ENCODE results near the gene SLC46A2.

The SLC46A2 gene

DNA sequence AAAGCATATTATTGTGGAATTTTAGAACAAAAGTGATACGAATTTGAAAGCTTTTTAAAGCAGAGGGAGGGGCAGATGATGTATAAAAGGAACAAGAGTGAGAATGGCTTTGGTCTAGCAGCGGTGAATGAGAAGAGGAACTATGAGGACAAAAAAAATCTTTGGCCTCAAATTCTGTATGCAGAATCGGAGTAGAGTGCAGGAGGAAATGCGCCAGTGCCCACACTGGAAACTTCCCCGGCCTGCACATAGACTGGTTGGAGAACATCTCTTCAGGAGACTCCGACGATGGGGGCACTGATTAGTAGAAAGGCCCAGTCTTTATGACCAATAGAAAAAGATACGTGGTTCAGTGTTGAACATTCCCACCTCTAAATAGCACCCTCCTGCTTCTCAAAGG is 51.3 kb downstream of the SLC46A2 start:
- TF ChIP-seq FOXP2 (optimal IDR thresholded peaks at IDR 0.05; ENCODE audit: control extremely low read depth, extremely low read length, insufficient read depth) (no peak), EZH2 (IDR thresholded peaks at IDR 0.05) (no peak), POLR2AphosphoS5 (IDR thresholded peaks at IDR 0.05; ENCODE audit: borderline replicate concordance, low read depth, low read length) (no peak)
- no peak overlapping the region for H3K27ac ChIP-seq
- DNase-seq (ENCODE audit: low read depth, low spot score), result no peak
- no peak overlapping the region for H3K4me3 ChIP-seq
- H3K9ac ChIP-seq (ENCODE audit: insufficient read length), result no peak overlapping the region
- H3K36me3 ChIP-seq (ENCODE audit: insufficient read depth, low read length), result no peaks in the 10 kb centered on the region
- no peaks in the 10 kb centered on the region for H3K9me3 ChIP-seq (ENCODE audit: low read depth, low read length)

DNA sequence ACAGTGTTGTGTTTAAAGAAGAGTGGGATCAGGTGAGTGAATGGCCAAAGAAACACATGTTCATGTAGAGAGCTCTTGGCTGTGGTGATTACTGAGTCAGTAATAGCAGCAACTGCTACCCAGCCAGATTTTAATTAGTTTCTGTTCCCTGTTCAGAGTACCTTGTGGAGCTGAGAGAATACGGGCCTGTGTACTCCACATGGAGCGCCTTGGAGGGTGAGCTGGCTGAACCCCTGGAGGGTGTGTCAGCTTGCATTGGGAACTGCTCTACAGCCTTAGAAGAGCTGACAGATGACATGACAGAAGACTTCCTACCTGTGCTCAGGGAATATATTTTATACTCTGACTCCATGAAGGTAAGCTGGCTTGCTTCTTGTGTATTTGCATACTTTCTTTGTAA is 52.3 kb downstream of the SLC46A2 start:
- Histone ChIP-seq H3K36me3 (ENCODE audit: insufficient read depth, low read length) (no peaks in the 10 kb centered on the region), H3K4me3 (no peak overlapping the region), H3K9ac (ENCODE audit: insufficient read length) (no peak overlapping the region), H3K9me3 (ENCODE audit: low read depth, low read length) (no peaks in the 10 kb centered on the region), H3K27ac (no peak overlapping the region)
- TF ChIP-seq EZH2 (IDR thresholded peaks at IDR 0.05) (no peak), POLR2AphosphoS5 (IDR thresholded peaks at IDR 0.05; ENCODE audit: borderline replicate concordance, low read depth, low read length) (no peak), FOXP2 (optimal IDR thresholded peaks at IDR 0.05; ENCODE audit: control extremely low read depth, extremely low read length, insufficient read depth) (no peak)
- DNase-seq (ENCODE audit: low read depth, low spot score), result no peak

DNA sequence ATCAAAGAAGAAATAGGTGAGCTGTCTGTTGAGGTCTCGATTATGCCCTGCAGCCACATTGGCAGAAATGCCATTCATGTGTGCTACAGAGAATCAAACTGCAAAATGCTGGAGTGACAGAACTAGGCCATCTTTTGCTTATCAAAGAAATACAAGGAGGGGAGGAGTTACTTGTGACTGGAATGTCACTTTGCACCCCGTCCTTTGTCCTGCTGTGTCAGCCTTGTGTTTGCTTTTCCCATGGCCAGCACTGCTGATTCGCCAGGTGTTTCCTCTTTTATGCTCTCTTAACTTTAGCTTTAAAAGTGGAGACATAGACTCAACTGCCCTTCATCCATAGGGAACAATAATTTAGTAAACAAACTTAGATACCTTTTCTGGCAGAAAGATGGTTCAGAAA is 54.3 kb downstream of the SLC46A2 start:
- no peak for DNase-seq (ENCODE audit: low read depth, low spot score)
- Histone ChIP-seq H3K4me3 (no peak overlapping the region), H3K9ac (ENCODE audit: insufficient read length) (no peak overlapping the region), H3K27ac (no peak overlapping the region), H3K9me3 (ENCODE audit: low read depth, low read length) (no peaks in the 10 kb centered on the region), H3K36me3 (ENCODE audit: insufficient read depth, low read length) (no peaks in the 10 kb centered on the region)
- TF ChIP-seq FOXP2 (optimal IDR thresholded peaks at IDR 0.05; ENCODE audit: control extremely low read depth, extremely low read length, insufficient read depth) (no peak), POLR2AphosphoS5 (IDR thresholded peaks at IDR 0.05; ENCODE audit: borderline replicate concordance, low read depth, low read length) (no peak), EZH2 (IDR thresholded peaks at IDR 0.05) (no peak)

DNA sequence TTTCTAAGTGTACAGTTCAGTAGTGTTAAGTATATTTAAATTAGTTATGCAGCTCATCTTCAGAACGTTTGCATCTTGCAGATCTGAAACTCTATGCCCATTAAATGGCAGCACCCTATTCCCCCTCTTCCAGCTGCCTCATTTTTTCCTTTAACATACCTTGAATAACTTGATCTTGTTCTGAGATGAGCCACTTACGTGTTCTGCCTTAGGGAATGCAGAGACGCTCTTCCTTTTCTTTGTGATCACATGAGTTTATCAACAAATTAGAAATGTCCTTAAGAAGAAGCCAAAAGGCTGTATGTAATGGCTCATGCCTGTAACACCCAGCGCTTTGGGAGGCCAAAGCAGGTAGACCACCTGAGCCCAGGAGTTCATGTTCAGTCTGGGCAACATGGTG is 57.6 kb downstream of the SLC46A2 start:
- Histone ChIP-seq H3K9ac (ENCODE audit: insufficient read length) (no peak overlapping the region), H3K4me3 (no peak overlapping the region), H3K36me3 (ENCODE audit: insufficient read depth, low read length) (no peaks in the 10 kb centered on the region), H3K27ac (no peak overlapping the region), H3K9me3 (ENCODE audit: low read depth, low read length) (no peaks in the 10 kb centered on the region)
- TF ChIP-seq EZH2 (IDR thresholded peaks at IDR 0.05), result no peak
- DNase-seq (ENCODE audit: low read depth, low spot score), result no peak

DNA sequence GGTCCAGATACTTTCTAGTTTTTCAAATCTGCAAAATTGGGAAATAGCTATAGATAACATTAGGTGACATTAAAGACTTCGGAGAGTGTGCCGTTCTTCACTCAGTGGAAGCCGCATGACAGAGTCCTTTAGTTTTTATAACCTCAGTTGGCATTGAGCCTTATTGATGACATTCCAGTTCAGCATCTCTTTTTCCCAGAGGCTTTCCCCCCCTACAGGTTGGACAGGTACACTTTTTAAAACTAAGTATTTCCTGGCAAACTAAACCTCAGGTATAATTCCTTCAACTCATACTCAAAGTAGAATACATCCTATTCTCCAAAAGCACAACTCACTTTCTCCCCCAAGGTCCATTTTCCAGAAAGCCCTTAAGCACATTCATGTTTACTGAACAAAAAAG is 58.7 kb downstream of the SLC46A2 start:
- no peak overlapping the region for H3K4me3 ChIP-seq
- no peak for DNase-seq (ENCODE audit: low read depth, low spot score)
- TF ChIP-seq EZH2 (IDR thresholded peaks at IDR 0.05), result no peak
- TF ChIP-seq POLR2AphosphoS5 (IDR thresholded peaks at IDR 0.05; ENCODE audit: borderline replicate concordance, low read depth, low read length), result no peak
- TF ChIP-seq FOXP2 (optimal IDR thresholded peaks at IDR 0.05; ENCODE audit: control extremely low read depth, extremely low read length, insufficient read depth), result no peak

DNA sequence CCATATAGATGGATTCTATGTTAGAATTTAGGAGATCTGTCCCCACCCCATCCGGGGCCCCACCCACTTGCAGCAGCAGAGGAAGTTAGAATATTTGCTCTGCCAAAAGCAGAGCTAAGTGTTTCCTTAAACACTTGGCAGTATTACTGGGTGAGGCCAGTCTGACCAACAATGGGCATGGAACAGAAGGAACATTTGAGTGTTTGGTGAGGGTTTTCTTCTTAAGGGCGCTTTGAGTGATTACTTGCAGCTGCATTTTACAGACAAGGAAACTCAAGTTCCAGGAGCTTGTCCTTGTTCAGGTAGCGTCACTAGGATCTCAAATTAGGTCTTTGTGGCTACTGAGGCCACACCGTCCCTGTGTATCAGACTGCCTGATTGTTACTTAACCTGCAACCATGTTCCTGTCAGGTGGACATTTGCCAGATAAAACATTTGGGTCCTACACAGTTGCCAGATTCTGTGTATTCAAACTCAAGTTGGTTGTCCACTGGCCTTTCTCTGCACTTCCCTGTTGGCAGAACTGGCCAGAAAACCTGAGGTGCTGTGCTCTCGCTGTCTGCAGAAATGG is 59.3 kb downstream of the SLC46A2 start:
- H3K9me3 ChIP-seq (ENCODE audit: low read depth, low read length), result no peaks in the 10 kb centered on the region
- no peak overlapping the region for H3K9ac ChIP-seq (ENCODE audit: insufficient read length)
- no peak overlapping the region for H3K27ac ChIP-seq
- DNase-seq (ENCODE audit: low read depth, low spot score), result no peak
- no peaks in the 10 kb centered on the region for H3K36me3 ChIP-seq (ENCODE audit: insufficient read depth, low read length)
- TF ChIP-seq EZH2 (IDR thresholded peaks at IDR 0.05), result no peak
- no peak for TF ChIP-seq POLR2AphosphoS5 (IDR thresholded peaks at IDR 0.05; ENCODE audit: borderline replicate concordance, low read depth, low read length)
- TF ChIP-seq FOXP2 (optimal IDR thresholded peaks at IDR 0.05; ENCODE audit: control extremely low read depth, extremely low read length, insufficient read depth), result no peak
- H3K4me3 ChIP-seq, result no peak overlapping the region

More for the DNA sequence above, 58.7 kb downstream of the SLC46A2 start:
- Histone ChIP-seq H3K9me3 (ENCODE audit: low read depth, low read length) (no peaks in the 10 kb centered on the region), H3K27ac (no peak overlapping the region), H3K9ac (ENCODE audit: insufficient read length) (no peak overlapping the region), H3K36me3 (ENCODE audit: insufficient read depth, low read length) (no peaks in the 10 kb centered on the region)

Data from SK-N-MC (cell line).